RWPE2 (cell line): ENCODE measurements around the gene RNF10.

ENCODE experiments used
- ATAC-seq: fragments of 200-7000 bp; cut with Tn5 transposase; 3 replicates; pipeline ENCODE4 v1.9.1; 2021; ENCODE audit warnings: low read depth
- DNase-seq: peaks from one replicate; pipeline ENCODE4 v3.0.0-alpha.2; 2020; ENCODE audit warnings: low spot score
- H3K27ac ChIP-seq: fragments of 450-650 bp; 2 replicates; pipeline ENCODE4 v1.5.1; 2017; ENCODE audit warnings: mild to moderate bottlenecking; ENCODE audit not compliant: poor library complexity, severe bottlenecking
- H3K27me3 ChIP-seq: fragments of 250-450 bp; sonication (Bioruptor Pico); 2 replicates; pipeline ENCODE4 v1.5.1; 2021; ENCODE audit warnings: mild to moderate bottlenecking, moderate library complexity; ENCODE audit not compliant: insufficient read depth, poor library complexity, severe bottlenecking
- H3K36me3 ChIP-seq: fragments of 250-450 bp; sonication (Bioruptor Pico); 2 replicates; pipeline ENCODE4 v1.5.1; 2020; ENCODE audit warnings: low read depth, mild to moderate bottlenecking, moderate library complexity
- H3K4me1 ChIP-seq: fragments of 250-450 bp; sonication (Bioruptor Pico); 2 replicates; pipeline ENCODE4 v1.5.1; 2021; ENCODE audit warnings: mild to moderate bottlenecking, moderate library complexity; ENCODE audit not compliant: insufficient read depth, poor library complexity, severe bottlenecking
- H3K4me3 ChIP-seq: fragments of 250-450 bp; sonication (Bioruptor Pico); 2 replicates; pipeline ENCODE4 v1.5.1; 2021; ENCODE audit warnings: mild to moderate bottlenecking, moderate library complexity; ENCODE audit not compliant: severe bottlenecking
- H3K9me3 ChIP-seq: fragments of 250-450 bp; sonication (Bioruptor Pico); 2 replicates; pipeline ENCODE4 v1.5.1; 2021; ENCODE audit warnings: mild to moderate bottlenecking, moderate library complexity; ENCODE audit not compliant: severe bottlenecking
- TF ChIP-seq, protein P1 (sequence below): fragments of 450-650 bp; IDR thresholded peaks from one replicate; pipeline ENCODE4 v1.5.1; 2017; ENCODE audit warnings: mild to moderate bottlenecking, moderate library complexity; ENCODE audit not compliant: poor library complexity, severe bottlenecking

Gene RNF10

GRCh38 chr12:120583478-120584030 is 49.4 kb downstream of the RNF10 start:
- H3K4me3 ChIP-seq, result no peak overlapping the region
- no peaks in the 10 kb centered on the region for H3K4me1 ChIP-seq
- no peaks in the 10 kb centered on the region for H3K27me3 ChIP-seq
- H3K9me3 ChIP-seq, result no peaks in the 10 kb centered on the region
- peaks cover 16% of the 10 kb centered on the region for H3K36me3 ChIP-seq
- no peak for DNase-seq
- no peak overlapping the region for H3K27ac ChIP-seq
- no peak for ATAC-seq
- TF ChIP-seq, protein P1, sequence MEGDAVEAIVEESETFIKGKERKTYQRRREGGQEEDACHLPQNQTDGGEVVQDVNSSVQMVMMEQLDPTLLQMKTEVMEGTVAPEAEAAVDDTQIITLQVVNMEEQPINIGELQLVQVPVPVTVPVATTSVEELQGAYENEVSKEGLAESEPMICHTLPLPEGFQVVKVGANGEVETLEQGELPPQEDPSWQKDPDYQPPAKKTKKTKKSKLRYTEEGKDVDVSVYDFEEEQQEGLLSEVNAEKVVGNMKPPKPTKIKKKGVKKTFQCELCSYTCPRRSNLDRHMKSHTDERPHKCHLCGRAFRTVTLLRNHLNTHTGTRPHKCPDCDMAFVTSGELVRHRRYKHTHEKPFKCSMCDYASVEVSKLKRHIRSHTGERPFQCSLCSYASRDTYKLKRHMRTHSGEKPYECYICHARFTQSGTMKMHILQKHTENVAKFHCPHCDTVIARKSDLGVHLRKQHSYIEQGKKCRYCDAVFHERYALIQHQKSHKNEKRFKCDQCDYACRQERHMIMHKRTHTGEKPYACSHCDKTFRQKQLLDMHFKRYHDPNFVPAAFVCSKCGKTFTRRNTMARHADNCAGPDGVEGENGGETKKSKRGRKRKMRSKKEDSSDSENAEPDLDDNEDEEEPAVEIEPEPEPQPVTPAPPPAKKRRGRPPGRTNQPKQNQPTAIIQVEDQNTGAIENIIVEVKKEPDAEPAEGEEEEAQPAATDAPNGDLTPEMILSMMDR, result peak; percentile 96

DNA sequence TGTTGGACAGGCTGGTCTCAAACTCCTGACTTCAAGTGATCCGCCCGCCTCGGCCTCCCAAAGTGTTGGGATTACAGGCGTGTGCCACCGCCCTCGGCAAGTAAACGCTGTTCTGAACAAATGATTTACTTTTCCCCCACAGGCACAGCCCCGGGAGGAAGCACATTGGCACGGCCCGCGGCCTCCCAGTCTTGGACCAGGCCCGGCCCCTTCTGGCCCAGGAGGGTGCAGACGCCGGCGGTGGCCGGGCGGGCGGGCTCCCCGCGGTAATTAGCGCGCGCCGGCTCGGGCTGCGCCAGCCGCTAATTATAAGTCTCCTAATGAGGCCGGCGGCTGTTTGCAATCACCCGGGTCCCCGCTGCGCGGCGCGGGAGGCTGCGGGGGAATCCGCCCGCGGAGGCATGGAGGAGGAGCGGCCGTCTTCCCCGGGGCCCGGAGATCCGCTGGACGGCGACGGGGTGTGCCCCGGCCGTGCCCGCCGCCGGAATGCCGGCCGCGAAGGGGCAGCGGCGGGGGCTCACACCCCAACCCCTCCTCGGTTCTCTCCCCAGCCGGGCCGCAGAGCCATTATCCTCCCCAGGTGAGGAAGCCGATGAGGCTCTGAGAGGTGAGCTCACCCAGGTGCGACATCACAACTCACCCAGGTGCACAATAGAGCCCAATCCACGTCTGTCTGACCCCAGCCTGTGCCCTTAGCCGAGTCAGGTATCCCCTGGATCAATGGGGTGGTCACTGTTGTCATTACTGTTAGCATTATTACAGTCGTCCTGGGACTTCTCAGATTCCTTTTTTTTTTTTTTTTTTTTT is 50.4 kb downstream of the RNF10 start:
- no peak overlapping the region for H3K27ac ChIP-seq
- TF ChIP-seq, protein P1, result peak; percentile 45
- no peak for DNase-seq
- no peaks in the 10 kb centered on the region for H3K9me3 ChIP-seq
- peak; percentile 15 for ATAC-seq
- H3K27me3 ChIP-seq, result no peaks in the 10 kb centered on the region
- H3K36me3 ChIP-seq, result peaks cover 7% of the 10 kb centered on the region
- no peaks in the 10 kb centered on the region for H3K4me1 ChIP-seq
- peak overlapping the region; percentile 25 for H3K4me3 ChIP-seq

DNA sequence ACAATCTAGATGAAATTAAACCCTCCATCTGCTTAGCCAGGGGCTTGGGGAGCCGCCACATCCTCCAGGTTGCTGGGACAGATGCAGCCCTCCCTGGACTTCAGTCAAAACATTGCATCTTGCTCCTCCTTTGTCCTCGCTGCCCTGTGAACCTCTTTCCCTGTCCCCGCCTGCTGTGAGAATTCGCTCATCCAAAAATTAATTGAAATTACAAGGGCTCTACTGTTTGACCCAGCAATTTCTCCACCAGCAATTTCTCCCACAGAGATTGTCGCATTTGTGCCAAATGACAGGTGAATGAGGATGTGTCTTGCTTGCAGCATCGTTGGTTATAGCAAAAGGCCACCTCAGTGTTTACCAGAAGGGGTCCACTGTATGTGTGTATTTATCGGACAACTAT is 52.0 kb downstream of the RNF10 start:
- Histone ChIP-seq H3K9me3 (no peaks in the 10 kb centered on the region), H3K36me3 (no peaks in the 10 kb centered on the region), H3K27ac (no peak overlapping the region), H3K4me1 (no peaks in the 10 kb centered on the region), H3K27me3 (no peaks in the 10 kb centered on the region), H3K4me3 (no peak overlapping the region)
- DNase-seq (no peak), ATAC-seq (no peak)
- TF ChIP-seq, protein P1, result no peak

- TF ChIP-seq, protein P1, result no peak
- ATAC-seq, result no peak
- Histone ChIP-seq H3K27me3 (no peaks in the 10 kb centered on the region), H3K9me3 (no peaks in the 10 kb centered on the region), H3K36me3 (no peaks in the 10 kb centered on the region), H3K27ac (no peak overlapping the region), H3K4me3 (no peak overlapping the region), H3K4me1 (no peaks in the 10 kb centered on the region)
- DNase-seq, result no peak
Observed at GRCh38 chr12:120586860-120587259, 52.7 kb downstream of the RNF10 start.

- Histone ChIP-seq H3K9me3 (no peaks in the 10 kb centered on the region), H3K36me3 (no peaks in the 10 kb centered on the region), H3K4me1 (no peaks in the 10 kb centered on the region), H3K27me3 (no peaks in the 10 kb centered on the region), H3K4me3 (no peak overlapping the region), H3K27ac (no peak overlapping the region)
- DNase-seq (no peak), ATAC-seq (no peak)
- TF ChIP-seq, protein P1, result no peak
Observed at GRCh38 chr12:120588371-120588770, 54.2 kb downstream of the RNF10 start.
